ENCODE results near the gene FZR1. TPM values are rescaled to one million over a fixed set of nuclear protein-coding genes. Genes with fewer than 3 reads are reported as not detected.
A peak's percentile ranks its signal among the peaks of the same experiment; 100 is the strongest.

The FZR1 gene
- total RNA-seq, result 10 to 100 TPM; 56.7 to 65.1 TPM
- polyA plus RNA-seq (2013, experiment 1 of 2), result 49.5 TPM
- 52.5 TPM for polyA plus RNA-seq (2013, experiment 2 of 2)
- long read RNA-seq, experiment 1, full-length matches to known transcripts, result 5 of 15 reads
- long read RNA-seq, experiment 1, partial matches to known transcripts, result 3 of 15 reads
- long read RNA-seq, experiment 1, other reads (novel, unspliced or antisense), result 7 of 15 reads
- long read RNA-seq, experiment 2, full-length matches to known transcripts, result 102 of 133 reads
- long read RNA-seq, experiment 2, partial matches to known transcripts, result 7 of 133 reads
- long read RNA-seq, experiment 2, other reads (novel, unspliced or antisense), result 24 of 133 reads
- long read RNA-seq, experiment 3, full-length matches to known transcripts, result 3 of 9 reads
- long read RNA-seq, experiment 3, partial matches to known transcripts, result 4 of 9 reads
- long read RNA-seq, experiment 3, other reads (novel, unspliced or antisense), result 2 of 9 reads
- long read RNA-seq, experiment 4, result 0 reads

GRCh38 chr19:3505598-3506383, at the start of gene FZR1:
TSS of gene FZR1 (plus strand) at chr19:3506311. CDS start at chr19:3522990, 16,679 bp downstream.
- peaks cover 22% of the 10 kb centered on the region for H3K36me3 ChIP-seq (ENCODE audit: control insufficient read depth, insufficient read depth, low read length)
- no peaks in the 10 kb centered on the region for H3K27me3 ChIP-seq (ENCODE audit: control insufficient read depth, insufficient read depth, low read length, poor library complexity, severe bottlenecking)
- peak within 1 kb of the TSS; percentile 70 for H3K27ac ChIP-seq (ENCODE audit: low read depth, low read length)
- no peaks in the 10 kb centered on the region for H3K9me3 ChIP-seq (ENCODE audit: control insufficient read depth, low read length)
- peak within 1 kb of the TSS; percentile 84 for H3K4me3 ChIP-seq (ENCODE audit: low read length)
- peak within 1 kb of the TSS; percentile 99 for H3K27ac Mint-ChIP-seq
- no peaks in the 10 kb centered on the region for H3K9me3 Mint-ChIP-seq
- H3K4me1 Mint-ChIP-seq, result peaks cover 13% of the 10 kb centered on the region
- no peaks in the 10 kb centered on the region for H3K27me3 Mint-ChIP-seq (ENCODE audit: insufficient read depth)
- 6 to 37% methylated on average over 25 to 79 of the region's 79 CpGs for WGBS, 2 experiments (ENCODE audit: insufficient coverage in 1 of 2, insufficient read length in 1 of 2)
- no peak for TF ChIP-seq CTCF (conservative IDR thresholded peaks at IDR 0.05)
- H3K4me1 ChIP-seq (ENCODE audit: control insufficient read depth, insufficient read depth, low read length), result no peaks in the 10 kb centered on the region
- DNase-seq, result peak; percentile 100
- H3K4me3 Mint-ChIP-seq, result peak within 1 kb of the TSS; percentile 88
- H3K36me3 Mint-ChIP-seq (ENCODE audit: low read depth), result peaks cover 12% of the 10 kb centered on the region
- peak within 1 kb of the TSS; percentile 77 for H3K9ac ChIP-seq (ENCODE audit: extremely low read depth, low read length, poor library complexity, severe bottlenecking)

- H3K4me3 ChIP-seq (ENCODE audit: low read length), result no peak overlapping the region
- no peaks in the 10 kb centered on the region for H3K27me3 ChIP-seq (ENCODE audit: control insufficient read depth, insufficient read depth, low read length, poor library complexity, severe bottlenecking)
- no peak overlapping the region for H3K27ac ChIP-seq (ENCODE audit: low read depth, low read length)
- no peaks in the 10 kb centered on the region for H3K9me3 Mint-ChIP-seq
- peaks cover 7% of the 10 kb centered on the region for H3K4me1 Mint-ChIP-seq
- H3K36me3 Mint-ChIP-seq (ENCODE audit: low read depth), result no peaks in the 10 kb centered on the region
- peak; percentile 38 for DNase-seq
- H3K27ac Mint-ChIP-seq, result no peak overlapping the region
- no peak overlapping the region for H3K9ac ChIP-seq (ENCODE audit: extremely low read depth, low read length, poor library complexity, severe bottlenecking)
- H3K4me1 ChIP-seq (ENCODE audit: control insufficient read depth, insufficient read depth, low read length), result peaks cover 8% of the 10 kb centered on the region
- H3K36me3 ChIP-seq (ENCODE audit: control insufficient read depth, insufficient read depth, low read length), result no peaks in the 10 kb centered on the region
- 81 to 88% methylated on average over 13 to 17 of the region's 18 CpGs for WGBS, 2 experiments (ENCODE audit: insufficient coverage in 1 of 2, insufficient read length in 1 of 2)
- no peaks in the 10 kb centered on the region for H3K9me3 ChIP-seq (ENCODE audit: control insufficient read depth, low read length)
- H3K4me3 Mint-ChIP-seq, result no peak overlapping the region
- TF ChIP-seq CTCF (conservative IDR thresholded peaks at IDR 0.05), result no peak
- H3K27me3 Mint-ChIP-seq (ENCODE audit: insufficient read depth), result peaks cover 5% of the 10 kb centered on the region
Measured at GRCh38 chr19:3456925-3457527, 49.1 kb upstream of the FZR1 start.

GRCh38 chr19:3457528-3458228, 48.4 kb upstream of the FZR1 start:
- Histone ChIP-seq H3K9me3 (ENCODE audit: control insufficient read depth, low read length) (no peaks in the 10 kb centered on the region), H3K4me3 (ENCODE audit: low read length) (no peak overlapping the region), H3K4me1 (ENCODE audit: control insufficient read depth, insufficient read depth, low read length) (peaks cover 8% of the 10 kb centered on the region), H3K36me3 (ENCODE audit: control insufficient read depth, insufficient read depth, low read length) (no peaks in the 10 kb centered on the region), H3K27me3 (ENCODE audit: control insufficient read depth, insufficient read depth, low read length, poor library complexity, severe bottlenecking) (peaks cover 5% of the 10 kb centered on the region), H3K27ac (ENCODE audit: low read depth, low read length) (no peak overlapping the region), H3K9ac (ENCODE audit: extremely low read depth, low read length, poor library complexity, severe bottlenecking) (no peak overlapping the region)
- Mint-ChIP-seq H3K4me3 (no peak overlapping the region), H3K36me3 (ENCODE audit: low read depth) (no peaks in the 10 kb centered on the region), H3K4me1 (peaks cover 8% of the 10 kb centered on the region), H3K27ac (no peak overlapping the region), H3K9me3 (no peaks in the 10 kb centered on the region), H3K27me3 (ENCODE audit: insufficient read depth) (peaks cover 11% of the 10 kb centered on the region)
- 28 to 51% methylated on average over 6 to 22 of the region's 22 CpGs for WGBS, 2 experiments (ENCODE audit: insufficient coverage in 1 of 2, insufficient read length in 1 of 2)
- peak; percentile 73 for DNase-seq
- TF ChIP-seq CTCF (conservative IDR thresholded peaks at IDR 0.05), result no peak
